DMS53 (cell line): ENCODE data around the gene LIMK1.
"Not testable (repeated sequence)": the region's sequence is repeated elsewhere in the genome, so short reads cannot be mapped to it uniquely, and the experiment has no call there.

Source experiments
- DNase-seq: peaks from one replicate; lab custom pipeline; 2025; lab: John Stamatoyannopoulos, UW

LIMK1 gene

DNA sequence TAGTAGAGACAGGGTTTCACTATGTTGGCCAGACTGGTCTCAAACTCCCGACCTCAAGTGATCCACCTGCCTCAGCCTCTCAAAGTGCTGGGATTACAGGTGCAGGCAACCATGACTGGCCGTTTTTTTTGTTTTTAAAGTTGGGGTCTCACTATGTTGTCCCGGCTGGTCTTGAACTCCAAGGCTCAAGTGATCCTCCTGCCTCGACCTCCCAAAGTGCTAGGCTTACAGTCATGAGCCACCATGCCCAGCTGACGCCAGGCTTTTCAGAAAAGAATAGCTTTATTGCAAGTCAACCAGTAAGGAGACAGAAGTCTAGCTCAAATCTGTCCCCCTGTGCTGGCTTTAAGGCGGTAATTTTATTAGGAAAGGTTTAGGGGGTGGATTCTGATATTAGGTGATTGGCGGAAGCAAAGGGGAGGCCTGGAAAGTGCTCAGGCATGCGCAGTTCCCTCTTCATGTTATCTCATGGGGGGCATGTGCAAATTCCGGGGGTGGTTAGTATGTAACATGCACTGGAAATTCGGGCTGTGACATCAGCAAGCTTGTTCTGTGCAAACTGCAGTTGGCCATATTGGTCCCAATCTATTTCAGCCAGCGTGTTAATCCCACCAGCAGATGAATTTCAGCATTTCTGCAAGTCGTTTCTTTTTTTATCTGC, 42.7 kb downstream of the LIMK1 start:
- DNase-seq: no peak

DNA sequence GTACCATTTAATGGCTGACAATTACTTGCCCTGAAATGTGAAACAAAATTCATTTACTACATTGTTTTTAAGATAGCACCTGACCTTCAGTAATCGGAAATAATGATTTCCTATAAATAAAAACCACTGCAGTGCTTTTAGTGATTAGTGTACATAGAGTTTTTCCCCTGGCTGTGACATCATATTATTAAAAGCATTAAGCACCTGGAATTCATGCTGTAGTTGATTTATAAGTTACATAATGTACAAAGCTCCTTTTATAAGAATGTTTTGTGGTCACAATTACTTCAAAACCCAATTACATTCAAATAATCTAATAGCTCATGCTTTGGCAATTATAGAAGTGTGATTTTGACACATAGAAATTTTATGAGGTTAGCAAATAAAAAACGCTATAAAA, 46.3 kb downstream of the LIMK1 start:
- no peak for DNase-seq

DNA sequence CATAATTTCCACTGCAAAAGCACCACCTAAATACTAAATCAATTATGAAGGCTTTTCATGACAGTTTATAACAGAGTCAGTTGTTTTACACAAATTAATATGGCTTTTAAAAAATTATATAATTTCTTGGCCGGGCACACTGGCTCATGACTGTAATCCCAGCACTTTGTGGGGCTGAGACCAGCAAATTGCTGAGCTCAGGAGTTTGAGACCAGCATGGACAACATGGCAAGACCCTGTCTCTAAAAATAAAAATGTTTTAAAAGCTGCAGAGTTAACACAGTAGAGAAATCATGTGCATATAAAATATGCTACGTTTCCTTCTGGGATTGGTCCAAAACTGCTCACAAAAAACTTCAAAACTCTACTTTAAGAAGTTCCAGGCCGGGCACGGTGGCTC, 46.9 kb downstream of the LIMK1 start:
- no peak for DNase-seq

DNA sequence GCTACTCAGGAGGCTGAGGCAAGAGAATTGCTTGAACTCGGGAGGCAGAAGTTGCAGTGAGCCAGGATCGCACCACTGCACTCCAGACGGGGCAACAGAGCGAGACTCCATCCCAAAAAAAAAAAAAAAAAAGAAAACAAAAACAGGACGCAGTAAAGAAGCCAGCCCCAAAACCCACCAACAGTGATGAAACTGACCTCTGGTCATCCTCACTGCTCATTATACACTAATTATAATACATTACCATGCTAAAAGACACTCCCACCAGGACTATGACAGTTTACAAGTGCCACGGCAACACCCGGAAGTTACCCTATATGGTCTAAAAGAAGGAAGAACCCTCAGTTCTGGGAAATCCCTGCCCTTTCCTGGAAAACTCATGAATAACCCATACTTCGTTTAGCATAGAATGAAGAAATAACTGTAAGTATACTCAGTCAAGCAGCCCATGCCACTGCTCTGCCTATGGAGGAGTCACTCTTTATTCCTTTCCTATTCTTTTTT, 50.6 kb downstream of the LIMK1 start:
- no peak for DNase-seq

DNA sequence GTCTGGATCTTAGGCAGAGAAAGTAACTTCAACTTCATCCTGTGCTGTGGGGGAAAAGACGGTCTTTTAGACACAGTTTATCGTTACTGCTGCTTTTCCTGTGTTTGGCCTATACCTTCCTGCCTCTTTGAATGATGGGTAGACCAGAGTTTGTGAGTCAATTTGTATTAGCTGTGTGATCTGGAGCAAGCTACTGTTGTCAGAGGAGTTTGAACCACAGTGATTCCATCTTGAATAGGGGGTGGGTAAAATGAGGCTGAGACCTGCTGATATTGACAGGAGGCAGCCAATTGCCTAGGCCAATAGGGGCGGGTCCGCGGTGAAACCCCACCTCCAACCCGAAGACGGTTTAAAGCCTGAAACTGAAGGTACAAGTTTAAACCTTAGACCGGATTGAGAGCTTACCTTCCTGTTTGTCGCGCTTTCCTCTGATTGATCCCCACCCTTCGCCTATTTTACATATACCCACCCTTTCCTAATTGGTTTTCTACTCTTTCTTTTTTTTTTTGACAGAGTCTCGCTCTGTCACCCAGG, 54.8 kb downstream of the LIMK1 start:
- DNase-seq: no peak

DNA sequence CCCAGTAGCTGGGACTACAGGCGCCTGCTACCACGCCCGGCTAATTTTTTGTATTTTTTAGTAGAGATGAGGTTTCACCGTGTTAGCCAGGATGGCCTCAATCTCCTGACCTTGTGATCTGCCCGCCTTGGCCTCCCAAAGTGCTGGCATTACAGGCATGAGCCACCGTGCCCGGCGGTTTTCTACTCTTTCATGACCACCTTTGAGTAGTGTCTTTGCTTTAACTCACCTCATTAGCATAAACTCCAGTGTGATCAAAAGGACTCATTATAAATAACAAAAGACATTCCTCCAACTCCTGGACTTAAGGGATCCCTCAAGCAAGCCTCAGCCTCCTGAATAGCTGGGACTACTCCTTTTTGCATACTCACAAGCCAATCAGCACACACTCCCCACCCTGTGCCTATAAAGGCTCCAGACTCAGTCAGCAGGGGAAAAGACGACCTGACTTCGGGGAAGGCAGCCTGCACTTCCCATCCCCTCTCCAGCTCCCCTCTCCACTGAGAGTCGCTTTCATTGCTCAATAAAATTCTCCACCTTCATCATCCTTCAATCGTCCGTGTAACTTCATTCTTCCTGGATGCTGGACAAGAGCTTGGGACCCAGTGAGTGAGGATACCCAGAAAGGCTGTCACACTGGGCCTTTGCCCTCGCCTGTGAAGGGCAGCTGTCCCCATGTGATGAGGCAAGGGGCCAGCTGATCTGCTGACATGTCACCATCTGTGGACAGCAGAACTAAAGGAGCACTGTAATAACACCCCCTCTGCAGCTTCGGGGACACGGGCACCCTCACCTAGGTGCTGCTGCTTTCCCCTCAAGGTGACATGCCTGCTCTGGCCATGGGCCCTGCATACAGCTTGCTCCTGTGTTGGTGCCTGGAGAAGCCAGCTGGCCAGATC, 55.6 kb downstream of the LIMK1 start:
- DNase-seq: no peak

DNA sequence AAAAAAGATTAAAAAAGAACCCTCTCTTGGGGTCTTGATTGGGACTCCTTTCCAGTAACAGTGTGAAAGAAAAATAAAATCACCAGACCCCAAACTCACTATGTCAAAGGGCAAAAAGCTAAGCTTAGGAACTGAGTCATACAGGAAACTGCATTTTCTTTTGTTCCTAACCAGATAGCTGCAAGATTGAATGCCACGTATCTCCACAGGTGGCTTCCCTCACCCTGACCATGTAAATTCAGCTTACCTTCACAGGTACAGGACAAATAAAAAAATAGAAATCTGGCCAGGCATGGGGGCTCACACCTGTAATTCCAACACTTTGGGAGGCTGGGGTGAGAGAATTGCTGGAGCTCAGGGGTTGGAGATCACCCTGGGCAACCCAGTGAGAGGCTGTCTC, 58.1 kb downstream of the LIMK1 start:
- DNase-seq: peak; percentile 57

DNA sequence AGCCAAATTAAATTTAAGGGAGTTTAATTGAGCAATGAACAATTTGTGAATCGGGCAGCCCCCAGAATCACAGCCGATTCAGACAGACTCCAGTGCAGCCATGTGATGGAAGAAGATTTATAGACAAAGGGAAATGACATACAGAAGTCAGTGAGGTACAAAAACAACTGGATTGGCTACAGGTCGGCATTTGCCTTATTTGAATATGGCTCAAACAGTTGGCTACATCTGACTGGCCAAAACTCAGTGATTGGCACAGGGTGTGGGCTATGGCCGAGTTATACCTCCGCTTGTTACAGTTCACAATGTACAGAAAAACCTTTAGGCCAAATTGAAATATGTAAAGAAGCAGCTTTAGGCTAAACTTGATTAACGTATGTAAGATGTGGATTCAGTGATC, 59.8 kb downstream of the LIMK1 start:
- DNase-seq: no peak

DNA sequence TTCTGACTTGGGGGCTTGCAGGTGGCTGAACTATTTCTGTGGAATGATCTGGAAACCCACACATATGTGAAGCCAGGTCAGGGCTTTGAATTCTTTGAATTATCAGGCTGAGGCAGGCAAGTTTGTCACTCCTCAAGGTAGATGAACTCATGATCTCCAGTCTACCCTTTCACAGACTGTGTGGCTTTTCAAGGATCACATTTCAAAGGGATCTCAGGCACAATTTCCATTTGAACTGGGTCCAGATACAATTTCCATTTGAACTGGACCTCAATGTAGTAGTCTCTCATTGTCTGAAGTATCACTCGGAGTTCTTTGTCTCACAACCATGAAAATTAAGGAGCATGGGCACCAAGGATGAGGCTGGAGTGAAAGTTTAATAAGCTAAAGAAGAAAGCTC, 64.9 kb downstream of the LIMK1 start:
- no peak for DNase-seq

DNA sequence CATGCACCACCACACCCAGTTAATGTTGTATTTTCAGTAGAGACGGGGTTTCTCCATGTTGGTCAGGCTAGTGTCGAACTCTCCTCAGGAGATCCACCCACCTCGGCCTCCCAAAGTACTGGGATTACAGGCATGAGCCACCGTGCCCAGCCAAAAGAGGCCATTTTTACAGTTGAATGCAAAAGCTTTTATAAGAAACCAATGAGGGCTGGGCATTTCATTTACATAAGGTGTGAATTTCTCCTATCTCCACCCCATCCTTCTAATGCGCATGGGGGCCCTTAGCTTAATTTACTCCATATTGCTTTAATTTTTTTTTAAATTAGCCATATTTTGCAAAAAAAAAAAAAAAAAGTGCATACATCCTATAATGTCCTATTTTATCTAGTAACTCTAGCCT, 65.5 kb downstream of the LIMK1 start:
- no peak for DNase-seq

DNA sequence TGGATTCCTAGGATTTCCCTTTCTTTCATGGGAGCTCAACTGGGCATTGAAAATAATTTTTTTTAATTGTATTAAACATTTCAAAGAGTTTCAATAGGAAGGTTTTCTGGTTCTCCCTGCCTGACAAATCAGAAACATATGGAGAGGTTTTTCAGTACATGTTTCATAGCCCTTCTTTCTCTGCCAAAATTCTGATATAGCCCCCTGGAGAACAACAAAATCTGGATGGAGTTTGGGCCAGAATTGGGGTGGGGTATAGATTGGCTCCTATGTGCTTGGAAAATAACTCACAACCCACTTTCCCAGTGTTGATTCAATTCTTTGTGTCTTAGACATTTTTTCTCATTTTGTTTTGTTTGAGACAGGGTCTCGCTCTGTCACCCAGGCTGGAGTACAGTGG, 66.0 kb downstream of the LIMK1 start:
- no peak for DNase-seq

DNA sequence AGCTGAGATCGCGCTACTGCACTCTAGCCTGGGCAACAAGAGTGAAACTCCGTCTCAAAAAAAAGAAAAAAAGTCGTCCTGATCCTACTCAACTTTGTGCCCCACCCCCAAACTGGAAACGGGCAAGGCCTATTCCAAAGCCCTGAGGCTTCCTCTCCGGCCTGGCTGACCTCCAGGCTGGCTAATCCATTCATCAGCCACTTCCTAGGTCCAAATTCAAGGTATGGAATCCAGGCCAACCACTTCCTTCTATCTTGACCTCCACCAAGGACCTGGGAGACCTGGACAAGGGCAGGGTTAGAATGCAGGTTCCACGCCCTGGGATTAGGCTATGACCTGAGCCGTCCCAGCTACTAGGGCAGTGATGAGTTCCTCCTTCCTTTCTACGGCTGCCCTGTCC, 70.1 kb downstream of the LIMK1 start:
- no peak for DNase-seq

DNA sequence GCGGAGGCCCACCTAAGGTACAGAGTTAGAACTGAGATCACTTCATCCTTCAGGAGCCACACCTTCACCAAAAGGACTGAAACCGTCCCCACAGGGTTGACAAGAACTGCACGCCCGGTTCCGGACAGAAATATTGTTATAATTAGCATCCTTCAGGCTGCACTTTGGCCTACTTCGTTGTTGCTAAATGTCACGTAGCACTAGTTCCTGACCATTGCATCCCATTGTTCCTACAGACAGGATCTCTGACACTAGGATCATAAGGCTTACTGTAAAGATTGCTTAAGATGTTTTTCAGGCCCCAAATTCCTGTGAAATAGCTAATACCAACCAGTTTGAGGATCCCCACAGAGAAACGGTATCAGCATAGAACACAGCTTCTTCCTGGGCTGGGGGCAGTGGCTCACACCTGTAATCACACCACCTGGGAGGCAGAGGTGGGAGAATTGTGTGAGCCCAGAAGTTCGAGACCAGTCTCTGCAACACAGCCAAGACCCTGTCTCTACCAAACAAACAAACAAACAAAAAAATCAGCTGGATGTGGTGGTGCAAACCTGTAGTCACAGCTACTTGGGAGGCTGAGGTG, 72.3 kb downstream of the LIMK1 start:
- no peak for DNase-seq

DNA sequence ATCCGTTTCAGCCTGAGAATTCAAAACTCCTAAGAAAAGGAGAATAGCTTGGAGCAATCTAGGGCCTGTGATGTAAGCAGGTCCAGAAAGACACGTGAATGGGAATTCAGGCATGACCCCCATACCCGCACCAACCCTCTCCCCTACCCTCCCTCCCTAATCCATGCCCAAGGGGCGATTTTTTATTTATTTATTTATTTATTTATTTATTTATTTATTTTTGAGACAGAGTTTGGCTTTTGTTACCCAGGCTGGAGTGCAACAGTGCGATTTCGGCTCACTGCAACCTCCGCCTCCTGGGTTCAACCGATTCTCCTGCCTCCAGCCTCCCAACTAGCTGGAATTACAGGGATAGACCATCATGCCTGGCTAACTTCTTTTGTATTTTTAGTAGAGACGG, 74.0 kb downstream of the LIMK1 start:
- DNase-seq: no peak

DNA sequence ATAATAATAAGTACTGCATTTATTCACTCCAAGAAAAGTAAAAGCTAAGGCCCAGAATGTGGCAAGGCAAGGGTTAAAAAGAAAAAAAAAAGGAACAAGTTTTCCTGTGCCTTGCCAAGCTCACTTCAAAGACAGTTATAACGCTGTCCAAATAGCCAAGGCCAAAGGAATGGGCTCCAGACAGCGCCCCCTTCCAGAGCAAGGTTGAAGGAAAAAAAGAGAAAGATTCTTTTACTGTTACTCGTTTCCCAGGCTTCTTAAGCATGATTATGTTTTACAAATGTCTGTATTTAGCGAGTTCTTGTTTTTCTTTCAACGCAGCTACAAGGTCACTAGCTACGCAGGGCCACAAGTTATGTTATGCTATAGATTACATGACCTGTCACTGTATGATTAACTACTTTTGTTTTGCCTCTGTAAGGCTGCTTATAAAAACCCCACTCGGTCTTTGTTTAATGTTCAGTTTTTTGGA, 81.4 kb downstream of the LIMK1 start:
- no peak for DNase-seq

DNA sequence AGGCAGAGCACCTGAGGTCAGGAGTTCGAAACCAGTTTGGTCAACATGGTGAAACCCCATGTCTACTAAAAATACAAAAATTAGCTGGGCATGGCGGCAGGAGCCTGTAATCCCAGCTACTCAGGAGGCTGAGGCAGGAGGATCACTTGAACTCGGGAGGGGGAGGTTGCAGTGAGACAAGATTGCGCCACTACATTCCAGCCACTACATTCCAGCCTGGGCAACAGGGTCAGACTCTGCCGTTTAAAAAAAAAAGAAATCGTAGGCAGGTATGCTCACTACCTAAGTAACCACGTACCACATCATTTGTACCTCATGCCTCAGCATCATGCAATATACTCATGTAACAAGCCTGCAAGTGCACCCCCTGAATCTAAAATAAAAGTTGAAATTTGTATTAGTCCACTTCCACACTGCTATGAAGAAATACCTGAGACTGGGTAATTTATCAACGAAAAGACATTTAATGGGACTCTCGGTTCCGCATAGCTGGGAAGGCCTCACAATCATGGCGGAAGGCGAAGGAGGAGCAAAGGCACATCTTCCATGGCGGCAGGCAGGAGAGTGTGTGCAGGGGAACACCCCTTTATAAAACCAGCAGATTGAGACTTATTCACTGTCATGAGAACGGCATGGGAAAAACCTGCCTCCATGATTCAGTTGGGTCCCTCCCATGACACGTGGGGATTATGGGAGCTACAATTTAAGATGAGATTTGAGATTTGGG, 82.4 kb downstream of the LIMK1 start:
- DNase-seq: no peak

DNA sequence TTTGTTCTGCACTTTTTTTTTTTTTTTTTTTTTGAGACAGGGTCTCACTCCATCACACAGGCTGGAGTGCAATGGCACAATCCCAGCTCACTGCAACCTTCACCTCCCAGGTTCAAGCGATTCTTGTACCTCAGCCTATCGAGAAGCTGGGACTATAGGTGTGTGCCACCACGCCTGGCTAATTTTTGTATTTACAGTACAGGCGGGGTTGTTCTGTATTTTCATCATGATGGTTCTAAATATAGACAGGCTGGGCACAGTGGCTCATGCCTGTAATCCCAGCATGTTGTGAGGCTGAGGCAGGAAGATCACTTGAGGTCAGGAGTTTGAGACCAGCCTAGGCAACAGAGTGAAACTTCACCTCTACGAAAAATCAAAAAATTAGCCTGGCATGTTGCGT, 83.7 kb downstream of the LIMK1 start:
- DNase-seq: not testable (repeated sequence)
